OCI-LY7 (cell line): ENCODE data around the gene DUOX2.

Experiments
- CTCF ChIP-seq: fragments of 200-600 bp; sonication (generic); conservative IDR thresholded peaks from 2 replicates; pipeline ENCODE4 v1.5.1; 2014; ENCODE audit warnings: mild to moderate bottlenecking, antibody characterized with exemption, low read length, moderate library complexity, mixed read lengths
- EZH2phosphoT487 ChIP-seq: fragments of 200-600 bp; sonication (generic); IDR thresholded peaks from 2 replicates; pipeline ENCODE4 v1.6.1; 2018; ENCODE audit warnings: low read depth, borderline replicate concordance, mild to moderate bottlenecking, mixed run types, antibody characterized with exemption, low read length, moderate library complexity, mixed read lengths

DNA sequence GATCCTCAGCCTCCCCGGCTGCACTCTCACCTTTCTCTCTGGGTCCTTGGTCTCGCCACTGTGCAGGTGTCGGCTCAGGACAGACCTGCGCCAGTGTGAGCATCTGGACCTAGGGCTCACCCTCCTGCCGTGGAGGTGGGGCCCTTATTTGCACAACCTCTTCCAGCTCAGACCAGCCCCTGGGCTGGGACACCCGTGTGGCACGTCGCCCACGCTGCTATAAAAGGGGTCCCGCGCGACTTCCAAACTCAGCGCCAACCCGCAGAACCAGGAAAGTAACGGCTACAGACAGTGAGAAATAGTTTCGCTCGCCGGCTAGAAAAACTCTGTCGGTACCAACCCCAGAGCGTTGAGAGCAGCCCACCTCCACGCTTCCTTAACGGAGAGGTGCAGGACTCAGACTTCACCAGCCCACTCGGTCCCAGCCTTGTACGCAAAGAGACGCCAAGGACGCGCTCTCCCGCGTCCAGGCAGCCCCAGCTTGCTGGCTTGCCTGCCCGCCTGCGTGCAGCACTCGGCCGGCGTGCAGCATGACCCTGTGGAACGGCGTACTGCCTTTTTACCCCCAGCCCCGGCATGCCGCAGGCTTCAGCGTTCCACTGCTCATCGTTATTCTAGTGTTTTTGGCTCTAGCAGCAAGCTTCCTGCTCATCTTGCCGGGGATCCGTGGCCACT, at the start of gene DUOX2, which contains the start of gene DUOXA2:
- TF ChIP-seq CTCF (no peak), EZH2phosphoT487 (no peak)
